ENCODE data around the gene PAPOLA.

GRCh38 chr14:96512602-96513397 is 10.6 kb downstream of the PAPOLA start:
- TF ChIP-seq CTCF (IDR thresholded peaks at IDR 0.05; ENCODE audit: low read depth, low read length) (no peak), EZH2phosphoT487 (IDR thresholded peaks at IDR 0.05; ENCODE audit: low read depth) (no peak)
